Naive thymus-derived CD4-positive, alpha-beta T cell (primary cell): Measurements from ENCODE around the gene MS4A3. TPM values are rescaled to one million over a fixed set of nuclear protein-coding genes. Genes with fewer than 3 reads are reported as not detected.

Experiments used
- ATAC-seq: fragments of 150-1000 bp; cut with Tn5 transposase; 2 replicates; pipeline ENCODE4 v1.10.0; 2021; ENCODE audit warnings: mild to moderate bottlenecking, moderate library complexity
- CTCF ChIA-PET: fragments of 350-600 bp; sonication (Branson Sonifier 250); formaldehyde crosslinking; loops from one replicate; lab custom pipeline; 2021; ENCODE audit warnings: antibody characterized with exemption; lab: Charles Lee
- POLR2A ChIA-PET: fragments of 350-600 bp; sonication (Branson Sonifier 250); formaldehyde crosslinking; loops from one replicate; lab custom pipeline; 2021; ENCODE audit warnings: antibody characterized with exemption, inconsistent platforms; lab: Charles Lee
- DNase-seq, 9 donors: peaks; one replicate each; pipeline versions ENCODE4 v3.0.0 to v3.0.0-alpha.2; 2020 to 2022; ENCODE audit warnings: mixed read lengths in 1 of 9
- H3K27ac ChIP-seq: one replicate; pipeline ENCODE4 v1.7.0; 2013; ENCODE audit warnings: mild to moderate bottlenecking, low read depth, low read length, moderate library complexity
- H3K27me3 ChIP-seq, 2 donors: one replicate each; pipeline ENCODE4 v1.7.0; 2013; ENCODE audit warnings: low read length in 2 of 2, mild to moderate bottlenecking in 2 of 2, moderate library complexity in 2 of 2; ENCODE audit not compliant: control insufficient read depth in 2 of 2, insufficient read depth in 2 of 2
- H3K36me3 ChIP-seq, 3 experiments: 1 replicate in 2 of 3; 2 replicates in 1 of 3; pipeline ENCODE4 v1.7.0; 2013; ENCODE audit warnings: low read length in 3 of 3, mild to moderate bottlenecking in 3 of 3, moderate library complexity in 1 of 3; ENCODE audit not compliant: insufficient read depth in 3 of 3, control insufficient read depth in 2 of 3
- H3K4me1 ChIP-seq, 2 donors: one replicate each; pipeline ENCODE4 v1.7.0; 2013; ENCODE audit warnings: low read length in 2 of 2, mild to moderate bottlenecking in 2 of 2, moderate library complexity in 1 of 2; ENCODE audit not compliant: control insufficient read depth in 2 of 2, insufficient read depth in 2 of 2
- H3K4me3 ChIP-seq: 2 replicates; pipeline ENCODE4 v1.7.0; 2013; ENCODE audit warnings: mild to moderate bottlenecking, low read length
- H3K9me3 ChIP-seq, 3 experiments: 1 replicate in 2 of 3; 2 replicates in 1 of 3; pipeline ENCODE4 v1.7.0; 2013; ENCODE audit warnings: low read length in 3 of 3; ENCODE audit not compliant: control insufficient read depth in 2 of 3
- H3K27ac Mint-ChIP-seq, 9 donors: one replicate each; pipeline ENCODE4 v1.8.0; 2020 to 2022; ENCODE audit warnings: mixed read lengths in 9 of 9, mild to moderate bottlenecking in 8 of 9, moderate library complexity in 5 of 9, inconsistent platforms in 2 of 9
- H3K27me3 Mint-ChIP-seq, 5 donors: one replicate each; pipeline ENCODE4 v1.8.0; 2021 to 2022; ENCODE audit warnings: mixed read lengths in 5 of 5, mild to moderate bottlenecking in 1 of 5
- H3K36me3 Mint-ChIP-seq, 5 donors: one replicate each; pipeline ENCODE4 v1.8.0; 2020 to 2022; ENCODE audit warnings: mixed read lengths in 5 of 5, mild to moderate bottlenecking in 3 of 5, inconsistent platforms in 1 of 5
- H3K4me1 Mint-ChIP-seq, 7 donors: one replicate each; pipeline ENCODE4 v1.8.0; 2020 to 2022; ENCODE audit warnings: mixed read lengths in 7 of 7, mild to moderate bottlenecking in 3 of 7, inconsistent platforms in 1 of 7
- H3K4me3 Mint-ChIP-seq, 10 donors: one replicate each; pipeline ENCODE4 v1.8.0; 2020 to 2022; ENCODE audit warnings: mild to moderate bottlenecking in 10 of 10, mixed read lengths in 10 of 10, moderate library complexity in 6 of 10, inconsistent platforms in 2 of 10
- H3K9me3 Mint-ChIP-seq, 11 donors: one replicate each; pipeline ENCODE4 v1.8.0; 2020 to 2022; ENCODE audit warnings: mixed read lengths in 11 of 11, mild to moderate bottlenecking in 4 of 11, inconsistent platforms in 1 of 11, moderate library complexity in 1 of 11
- intact Hi-C, 2 donors: fragments of 100-400 bp; cut with micrococcal nuclease; formaldehyde crosslinking; loops; one replicate each; pipeline ENCODE4 v1.15.1; 2023
- polyA plus RNA-seq, 2 donors: library from polyadenylated mRNA; unstranded; fragments of 300-500 nt; fragmentation: Illumina TruSeq; gene quantifications; one replicate each; pipeline ENCODE4 v1.2.3, GENCODE V29; 2021
- total RNA-seq, 6 experiments: library from RNA in 5 of 6; stranded (reverse) in 5 of 6; gene quantifications; 1 replicate in 5 of 6; 2 replicates in 1 of 6; pipeline ENCODE4 v1.2.3 and lab custom pipeline; 2021 to 2026

The MS4A3 gene
- total and polyA plus RNA-seq, 7 experiments from 2014 or later = 4.2 to 9.9 TPM; not detected in 5

DNA sequence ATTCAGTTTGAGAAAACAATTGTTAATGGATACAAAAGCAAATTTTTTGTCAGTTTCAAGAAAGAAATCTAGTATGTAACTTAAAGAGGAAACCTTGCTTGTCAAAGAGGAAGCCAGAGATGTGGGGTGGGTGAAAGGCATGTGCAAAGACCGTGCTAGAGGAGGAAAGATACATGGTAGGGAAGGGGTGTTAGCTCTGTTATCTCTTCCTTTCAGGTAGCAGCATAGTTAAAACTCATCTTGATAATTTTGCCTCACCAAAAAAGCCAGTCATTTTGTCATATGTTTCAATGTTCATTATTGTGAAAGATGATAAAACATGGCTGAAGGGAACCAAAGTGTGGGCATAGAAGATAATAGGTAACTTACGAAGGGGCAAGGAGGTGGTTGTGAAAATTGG is 29.4 kb downstream of the MS4A3 start:
- Mint-ChIP-seq H3K36me3 (no peaks in the 10 kb centered on the region), H3K27ac (no peak overlapping the region), H3K27me3 (peaks cover 4 to 46% (median 17%) of the 10 kb centered on the region in 5 donors), H3K4me3 (no peak overlapping the region), H3K9me3 (peaks cover 0 to 4% (median 0%) of the 10 kb centered on the region in 11 donors), H3K4me1 (no peaks in the 10 kb centered on the region)
- Histone ChIP-seq H3K4me3 (no peak overlapping the region), H3K36me3 (no peaks in the 10 kb centered on the region), H3K27ac (no peak overlapping the region), H3K4me1 (no peaks in the 10 kb centered on the region), H3K27me3 (no peaks in the 10 kb centered on the region), H3K9me3 (no peaks in the 10 kb centered on the region)
- CTCF ChIA-PET = no interaction called here
- intact Hi-C loops = no loop called here
- POLR2A ChIA-PET = no interaction called here
- DNase-seq (no peak), ATAC-seq (peak; percentile 45)

DNA sequence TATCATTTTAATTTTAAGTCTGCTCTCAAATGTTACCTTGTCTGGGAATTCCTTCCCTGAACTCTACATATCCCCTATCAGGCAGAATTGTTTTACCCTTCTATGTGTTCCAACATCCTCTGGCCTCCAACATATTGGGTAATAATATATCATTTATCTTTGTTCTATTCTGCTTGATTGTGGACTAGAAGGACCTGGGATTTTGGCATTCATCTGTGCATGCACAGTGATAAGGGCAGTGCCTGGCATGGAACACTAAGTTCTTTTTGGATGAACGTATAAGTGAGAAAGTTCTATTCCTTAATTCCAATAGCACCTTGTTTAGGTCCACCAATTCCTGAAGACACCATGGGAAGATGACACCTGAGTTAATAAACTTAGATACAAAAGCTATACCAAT is 30.8 kb downstream of the MS4A3 start:
- no peak for ATAC-seq
- no peak for DNase-seq
- Histone ChIP-seq H3K4me1 (no peaks in the 10 kb centered on the region), H3K27me3 (no peaks in the 10 kb centered on the region), H3K36me3 (no peaks in the 10 kb centered on the region), H3K9me3 (no peaks in the 10 kb centered on the region), H3K27ac (no peak overlapping the region), H3K4me3 (no peak overlapping the region)
- POLR2A ChIA-PET = no interaction called here
- no peaks in the 10 kb centered on the region for H3K36me3 Mint-ChIP-seq
- H3K27me3 Mint-ChIP-seq = peaks cover 4 to 51% (median 17%) of the 10 kb centered on the region in 5 donors
- CTCF ChIA-PET = no interaction called here
- no peaks in the 10 kb centered on the region for H3K4me1 Mint-ChIP-seq
- H3K9me3 Mint-ChIP-seq = peaks cover 0 to 4% (median 0%) of the 10 kb centered on the region in 11 donors
- intact Hi-C loops = no loop called here
- H3K27ac Mint-ChIP-seq = no peak overlapping the region
- no peak overlapping the region for H3K4me3 Mint-ChIP-seq

DNA sequence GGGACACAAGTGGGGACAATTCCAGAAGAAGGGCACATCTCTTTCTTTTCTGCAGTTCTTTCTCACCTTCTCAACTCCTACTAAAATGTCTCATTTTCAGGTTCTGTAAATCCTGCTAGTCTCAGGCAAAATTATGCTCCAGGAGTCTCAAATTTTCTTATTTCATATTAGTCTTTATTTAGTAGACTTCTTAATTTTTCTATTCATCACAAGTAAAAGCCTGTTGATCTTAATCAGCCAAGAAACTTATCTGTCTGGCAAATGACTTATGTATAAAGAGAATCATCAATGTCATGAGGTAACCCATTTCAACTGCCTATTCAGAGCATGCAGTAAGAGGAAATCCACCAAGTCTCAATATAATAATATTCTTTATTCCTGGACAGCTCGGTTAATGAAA is 31.9 kb downstream of the MS4A3 start, which contains the start of gene MS4A2:
Gene MS4A2 (plus strand): TSS at position 301 of the 400 bp plus-strand sequence. CDS start 102 bp downstream, outside the sequence.
- Mint-ChIP-seq H3K27ac (no peak within 1 kb of the TSS), H3K36me3 (no peaks in the 10 kb centered on the region), H3K4me1 (no peaks in the 10 kb centered on the region), H3K27me3 (peaks cover 4 to 49% (median 17%) of the 10 kb centered on the region in 5 donors), H3K9me3 (peaks cover 0 to 4% (median 0%) of the 10 kb centered on the region in 11 donors), H3K4me3 (no peak within 1 kb of the TSS)
- no peak for ATAC-seq
- Histone ChIP-seq H3K36me3 (no peaks in the 10 kb centered on the region), H3K9me3 (no peaks in the 10 kb centered on the region), H3K4me3 (no peak within 1 kb of the TSS), H3K27ac (no peak within 1 kb of the TSS), H3K4me1 (no peaks in the 10 kb centered on the region), H3K27me3 (no peaks in the 10 kb centered on the region)
- ChIA-PET CTCF (no interaction called here), POLR2A (no interaction called here)
- no peak for DNase-seq
- intact Hi-C loops = no loop called here

DNA sequence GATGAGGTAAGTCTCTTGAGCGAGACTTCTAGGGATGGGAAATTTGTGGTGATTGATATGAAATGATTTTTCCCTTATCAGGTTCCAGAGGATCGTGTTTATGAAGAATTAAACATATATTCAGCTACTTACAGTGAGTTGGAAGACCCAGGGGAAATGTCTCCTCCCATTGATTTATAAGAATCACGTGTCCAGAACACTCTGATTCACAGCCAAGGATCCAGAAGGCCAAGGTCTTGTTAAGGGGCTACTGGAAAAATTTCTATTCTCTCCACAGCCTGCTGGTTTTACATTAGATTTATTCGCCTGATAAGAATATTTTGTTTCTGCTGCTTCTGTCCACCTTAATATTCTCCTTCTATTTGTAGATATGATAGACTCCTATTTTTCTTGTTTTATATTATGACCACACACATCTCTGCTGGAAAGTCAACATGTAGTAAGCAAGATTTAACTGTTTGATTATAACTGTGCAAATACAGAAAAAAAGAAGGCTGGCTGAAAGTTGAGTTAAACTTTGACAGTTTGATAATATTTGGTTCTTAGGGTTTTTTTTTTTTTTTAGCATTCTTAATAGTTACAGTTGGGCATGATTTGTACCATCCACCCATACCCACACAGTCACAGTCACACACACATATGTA is 39.1 kb downstream of the MS4A3 start:
- no peaks in the 10 kb centered on the region for H3K36me3 ChIP-seq
- ChIA-PET POLR2A (no interaction called here), CTCF (no interaction called here)
- H3K9me3 Mint-ChIP-seq = no peaks in the 10 kb centered on the region
- no peaks in the 10 kb centered on the region for H3K4me1 Mint-ChIP-seq
- H3K27ac Mint-ChIP-seq = no peak overlapping the region
- H3K4me1 ChIP-seq = no peaks in the 10 kb centered on the region
- peaks cover 0 to 26% (median 12%) of the 10 kb centered on the region in 5 donors for H3K27me3 Mint-ChIP-seq
- no peak overlapping the region for H3K27ac ChIP-seq
- H3K4me3 Mint-ChIP-seq = no peak overlapping the region
- no peak overlapping the region for H3K4me3 ChIP-seq
- ATAC-seq (no peak), DNase-seq (no peak)
- H3K27me3 ChIP-seq = no peaks in the 10 kb centered on the region
- no peaks in the 10 kb centered on the region for H3K9me3 ChIP-seq
- no peaks in the 10 kb centered on the region for H3K36me3 Mint-ChIP-seq
- intact Hi-C loops = no loop called here

DNA sequence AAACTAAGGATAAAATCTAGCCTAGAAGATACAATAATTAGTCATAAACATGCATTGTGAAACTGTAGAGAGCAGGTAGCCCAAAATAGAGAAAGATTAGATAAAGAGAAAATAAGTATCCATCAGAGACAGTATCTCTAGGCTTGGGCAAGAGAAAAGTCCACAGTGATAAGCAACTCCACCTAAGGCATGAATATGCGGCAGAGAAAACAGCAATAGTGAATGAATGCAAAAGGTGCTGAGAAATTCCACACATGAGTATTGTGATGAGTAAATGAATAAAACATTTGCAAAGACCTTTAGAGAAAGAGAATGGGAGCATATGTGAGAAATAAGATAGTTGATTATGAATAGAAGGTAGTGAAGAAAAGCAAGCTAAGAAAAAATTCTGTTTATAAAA is 40.7 kb downstream of the MS4A3 start:
- Histone ChIP-seq H3K36me3 (no peaks in the 10 kb centered on the region), H3K27me3 (no peaks in the 10 kb centered on the region), H3K4me3 (no peak overlapping the region), H3K27ac (no peak overlapping the region), H3K4me1 (no peaks in the 10 kb centered on the region), H3K9me3 (no peaks in the 10 kb centered on the region)
- Mint-ChIP-seq H3K9me3 (no peaks in the 10 kb centered on the region), H3K4me3 (no peak overlapping the region), H3K4me1 (peaks cover 0 to 1% (median 0%) of the 10 kb centered on the region in 7 donors), H3K36me3 (no peaks in the 10 kb centered on the region), H3K27me3 (peaks cover 0 to 19% (median 12%) of the 10 kb centered on the region in 5 donors), H3K27ac (no peak overlapping the region)
- no peak for ATAC-seq
- POLR2A ChIA-PET = no interaction called here
- intact Hi-C loops = no loop called here
- no peak for DNase-seq
- CTCF ChIA-PET = no interaction called here

DNA sequence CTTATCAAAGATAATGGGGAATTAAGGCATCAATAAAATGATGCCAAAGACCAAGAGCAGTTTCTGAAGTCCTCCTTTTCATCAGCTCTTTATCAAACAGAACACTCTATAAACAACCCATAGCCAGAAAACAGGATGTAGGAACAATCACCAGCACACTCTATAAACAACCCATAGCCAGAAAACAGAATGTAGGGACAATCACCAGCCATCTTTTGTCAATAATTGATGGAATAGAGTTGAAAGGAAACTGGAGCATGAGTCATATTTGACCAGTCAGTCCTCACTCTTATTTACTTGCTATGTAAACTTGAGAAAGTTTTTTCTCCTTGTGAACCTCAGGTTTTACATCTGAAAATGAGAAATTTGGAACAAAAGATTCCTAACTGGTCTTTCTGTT is 42.0 kb downstream of the MS4A3 start:
- no peaks in the 10 kb centered on the region for H3K36me3 Mint-ChIP-seq
- CTCF ChIA-PET = no interaction called here
- Histone ChIP-seq H3K4me1 (no peaks in the 10 kb centered on the region), H3K4me3 (no peak overlapping the region), H3K9me3 (no peaks in the 10 kb centered on the region), H3K36me3 (no peaks in the 10 kb centered on the region), H3K27me3 (no peaks in the 10 kb centered on the region), H3K27ac (no peak overlapping the region)
- DNase-seq (no peak), ATAC-seq (no peak)
- no peak overlapping the region for H3K27ac Mint-ChIP-seq
- no peaks in the 10 kb centered on the region for H3K9me3 Mint-ChIP-seq
- H3K4me1 Mint-ChIP-seq = peaks cover 0 to 1% (median 0%) of the 10 kb centered on the region in 7 donors
- no peak overlapping the region for H3K4me3 Mint-ChIP-seq
- POLR2A ChIA-PET = no interaction called here
- intact Hi-C loops = no loop called here
- H3K27me3 Mint-ChIP-seq = peaks cover 0 to 15% (median 12%) of the 10 kb centered on the region in 5 donors

DNA sequence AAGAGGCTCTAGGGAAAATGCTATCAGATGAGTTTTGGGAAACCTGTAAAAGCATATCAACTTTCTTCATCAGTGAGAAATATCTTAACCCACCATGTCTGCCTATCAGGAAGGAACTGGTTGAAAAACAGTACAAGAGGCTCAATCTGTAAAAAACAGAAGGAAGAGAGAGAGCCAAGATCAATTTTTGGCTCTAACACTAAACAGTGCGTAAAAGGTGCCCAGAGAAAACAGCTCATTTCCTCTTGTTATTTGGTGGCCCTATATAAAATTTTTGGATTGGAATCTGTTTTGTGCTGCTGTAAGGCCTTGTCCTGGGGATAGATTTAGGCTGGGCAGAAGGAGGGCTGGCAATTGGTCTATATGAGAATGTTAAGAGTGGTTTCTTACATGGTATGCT is 44.1 kb downstream of the MS4A3 start:
- POLR2A ChIA-PET = interaction anchor here (0.6 kb wide), 1 partner anchor 97 kb away, joined by 3 read pairs; no protein-coding TSS in a partner anchor
- H3K27ac ChIP-seq = no peak overlapping the region
- H3K4me1 ChIP-seq = no peaks in the 10 kb centered on the region
- no peaks in the 10 kb centered on the region for H3K36me3 ChIP-seq
- no peak for ATAC-seq
- no peaks in the 10 kb centered on the region for H3K36me3 Mint-ChIP-seq
- intact Hi-C loops = no loop called here
- CTCF ChIA-PET = no interaction called here
- H3K4me1 Mint-ChIP-seq = peaks cover 0 to 1% (median 0%) of the 10 kb centered on the region in 7 donors
- no peaks in the 10 kb centered on the region for H3K27me3 ChIP-seq
- H3K9me3 Mint-ChIP-seq = no peaks in the 10 kb centered on the region
- no peak overlapping the region for H3K4me3 Mint-ChIP-seq
- no peak overlapping the region for H3K27ac Mint-ChIP-seq
- no peak for DNase-seq
- H3K27me3 Mint-ChIP-seq = peaks cover 0 to 8% (median 5%) of the 10 kb centered on the region in 5 donors
- no peaks in the 10 kb centered on the region for H3K9me3 ChIP-seq
- no peak overlapping the region for H3K4me3 ChIP-seq
